ENCODE measurements around the gene KIAA0513.

The KIAA0513 gene

DNA sequence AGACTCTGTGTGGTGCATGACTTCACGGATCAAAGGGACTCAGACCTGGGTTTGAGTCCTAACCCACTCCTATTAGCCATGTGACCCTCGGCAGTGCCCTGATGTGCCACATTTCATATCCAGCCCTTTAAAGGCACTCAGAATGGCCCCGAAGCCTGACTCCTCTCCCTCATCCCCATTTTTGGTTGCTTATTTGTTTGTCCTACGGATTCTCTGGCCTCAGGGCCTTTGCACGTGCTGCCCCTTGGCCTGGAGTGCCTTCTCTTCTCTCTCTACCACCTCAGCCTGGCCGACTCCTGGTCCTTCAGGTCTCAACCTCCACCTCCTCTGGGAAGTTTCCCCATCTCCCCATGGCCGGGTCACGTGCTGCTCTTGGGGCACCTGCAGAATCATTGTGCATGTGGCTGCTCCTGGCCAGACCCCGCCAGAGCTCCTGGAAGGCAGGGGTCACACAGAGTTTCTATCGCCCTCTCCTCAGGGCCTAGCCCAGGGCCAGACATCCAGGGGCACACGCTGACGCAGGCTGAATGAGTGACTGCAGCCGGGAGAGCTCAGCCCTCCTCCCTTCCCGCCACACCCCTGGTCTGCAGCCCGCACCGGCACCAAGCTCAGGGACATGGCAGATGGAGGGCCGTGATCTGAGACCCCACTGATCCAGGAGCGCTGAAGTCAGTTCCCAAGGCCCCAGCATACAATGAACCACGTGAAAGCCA lies 106.6 kb downstream of the KIAA0513 start:
- Mint-ChIP-seq H3K4me3 (no peak overlapping the region), H3K9me3 (no peaks in the 10 kb centered on the region), H3K4me1 (peaks cover 58% of the 10 kb centered on the region), H3K27ac (peak overlapping the region in 1 of 3 experiments; percentile 56), H3K36me3 (ENCODE audit: low read depth) (no peaks in the 10 kb centered on the region), H3K27me3 (ENCODE audit: low read depth) (peaks cover 12% of the 10 kb centered on the region)
- TF ChIP-seq, protein P1, sequence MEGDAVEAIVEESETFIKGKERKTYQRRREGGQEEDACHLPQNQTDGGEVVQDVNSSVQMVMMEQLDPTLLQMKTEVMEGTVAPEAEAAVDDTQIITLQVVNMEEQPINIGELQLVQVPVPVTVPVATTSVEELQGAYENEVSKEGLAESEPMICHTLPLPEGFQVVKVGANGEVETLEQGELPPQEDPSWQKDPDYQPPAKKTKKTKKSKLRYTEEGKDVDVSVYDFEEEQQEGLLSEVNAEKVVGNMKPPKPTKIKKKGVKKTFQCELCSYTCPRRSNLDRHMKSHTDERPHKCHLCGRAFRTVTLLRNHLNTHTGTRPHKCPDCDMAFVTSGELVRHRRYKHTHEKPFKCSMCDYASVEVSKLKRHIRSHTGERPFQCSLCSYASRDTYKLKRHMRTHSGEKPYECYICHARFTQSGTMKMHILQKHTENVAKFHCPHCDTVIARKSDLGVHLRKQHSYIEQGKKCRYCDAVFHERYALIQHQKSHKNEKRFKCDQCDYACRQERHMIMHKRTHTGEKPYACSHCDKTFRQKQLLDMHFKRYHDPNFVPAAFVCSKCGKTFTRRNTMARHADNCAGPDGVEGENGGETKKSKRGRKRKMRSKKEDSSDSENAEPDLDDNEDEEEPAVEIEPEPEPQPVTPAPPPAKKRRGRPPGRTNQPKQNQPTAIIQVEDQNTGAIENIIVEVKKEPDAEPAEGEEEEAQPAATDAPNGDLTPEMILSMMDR (IDR thresholded peaks at IDR 0.05; ENCODE audit: unreplicated experiment in 3 of 3): no peak

DNA sequence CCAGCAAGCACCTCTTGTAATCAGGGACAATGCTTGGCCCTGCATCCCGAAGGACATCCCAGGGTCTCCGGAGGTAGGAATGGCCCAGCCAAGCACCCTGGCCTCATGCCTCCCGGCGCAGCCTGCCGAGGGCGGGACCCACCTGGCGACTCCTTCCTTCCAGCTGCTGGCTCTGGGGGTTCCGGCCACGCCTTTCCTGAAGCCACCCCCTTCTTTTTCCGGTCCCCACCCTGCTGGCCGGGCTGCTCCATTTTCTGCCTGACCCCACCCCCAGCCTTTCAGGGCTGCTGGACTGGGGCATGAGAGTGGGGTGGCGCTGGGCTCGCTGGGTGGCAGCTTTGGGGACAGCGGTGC lies 107.2 kb downstream of the KIAA0513 start:
- H3K27me3 Mint-ChIP-seq (ENCODE audit: low read depth): peaks cover 15% of the 10 kb centered on the region
- TF ChIP-seq, protein P1 (IDR thresholded peaks at IDR 0.05; ENCODE audit: unreplicated experiment in 3 of 3): no peak
- no peak overlapping the region for H3K27ac Mint-ChIP-seq
- H3K36me3 Mint-ChIP-seq (ENCODE audit: low read depth): no peaks in the 10 kb centered on the region
- no peaks in the 10 kb centered on the region for H3K9me3 Mint-ChIP-seq
- H3K4me1 Mint-ChIP-seq: peaks cover 59% of the 10 kb centered on the region
- no peak overlapping the region for H3K4me3 Mint-ChIP-seq

DNA sequence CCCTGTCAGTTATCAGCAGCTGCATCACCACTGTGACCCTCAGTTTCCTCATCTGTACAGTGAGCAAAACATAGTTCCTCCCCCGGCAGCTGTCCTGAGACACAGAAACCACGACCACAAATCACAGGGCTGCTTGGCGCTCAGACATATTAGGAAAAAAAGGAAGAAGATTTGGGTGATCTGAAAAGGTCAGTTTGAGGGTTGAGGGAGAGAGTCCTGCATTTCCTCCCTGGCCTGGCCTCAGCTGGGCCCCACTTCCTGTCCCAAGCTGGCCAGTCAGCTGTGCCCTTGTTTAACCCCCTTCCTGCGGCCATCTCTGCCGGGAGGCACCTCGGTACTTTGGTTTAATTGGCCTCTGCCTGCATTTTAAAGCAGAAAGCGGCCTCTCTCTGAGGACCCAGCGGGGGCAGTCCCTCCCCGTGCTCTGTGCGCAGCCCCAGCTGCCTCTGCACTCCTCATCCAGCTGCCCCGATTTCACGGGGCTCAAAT lies 108.7 kb downstream of the KIAA0513 start:
- H3K36me3 Mint-ChIP-seq (ENCODE audit: low read depth): no peaks in the 10 kb centered on the region
- H3K27ac Mint-ChIP-seq: peak overlapping the region; percentile 94 to 98 (median 97)
- no peaks in the 10 kb centered on the region for H3K9me3 Mint-ChIP-seq
- peaks cover 17% of the 10 kb centered on the region for H3K27me3 Mint-ChIP-seq (ENCODE audit: low read depth)
- H3K4me1 Mint-ChIP-seq: peaks cover 54% of the 10 kb centered on the region
- H3K4me3 Mint-ChIP-seq: peak overlapping the region; percentile 72 to 84 (median 79)
- TF ChIP-seq, protein P1 (IDR thresholded peaks at IDR 0.05; ENCODE audit: unreplicated experiment in 3 of 3): no peak

DNA sequence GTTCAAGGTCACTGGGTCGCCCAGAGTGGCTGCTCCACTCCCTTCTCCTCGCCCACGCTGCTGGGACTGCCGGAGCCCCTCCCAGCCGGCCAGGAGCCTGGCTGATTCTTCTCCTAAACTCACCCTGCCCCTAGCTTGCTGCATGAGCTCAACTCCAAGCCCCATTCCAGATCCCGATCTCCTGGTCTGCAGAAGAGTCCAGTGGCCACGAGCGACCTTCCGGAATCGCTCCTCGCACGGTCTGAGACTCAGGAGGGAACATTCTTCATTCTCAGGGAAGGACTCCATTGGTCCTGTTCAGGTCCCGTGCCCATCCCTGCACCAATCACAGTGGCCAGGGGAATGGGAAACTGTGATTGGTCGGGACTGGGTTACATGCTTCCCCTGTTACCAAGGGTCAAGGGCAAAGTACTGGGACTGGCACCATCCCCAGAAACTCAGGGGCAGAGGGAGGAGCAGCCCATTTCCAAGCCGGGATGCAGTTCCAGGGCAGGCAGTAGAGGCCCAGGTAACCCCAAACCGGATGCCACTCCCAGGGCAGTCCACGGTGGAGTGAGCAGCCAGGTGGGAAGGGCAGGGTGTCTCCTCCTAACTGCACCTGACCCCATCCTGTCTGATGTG lies 109.2 kb downstream of the KIAA0513 start:
- H3K9me3 Mint-ChIP-seq: no peaks in the 10 kb centered on the region
- H3K4me1 Mint-ChIP-seq: peaks cover 60% of the 10 kb centered on the region
- H3K27me3 Mint-ChIP-seq (ENCODE audit: low read depth): peaks cover 17% of the 10 kb centered on the region
- no peaks in the 10 kb centered on the region for H3K36me3 Mint-ChIP-seq (ENCODE audit: low read depth)
- H3K27ac Mint-ChIP-seq: peak overlapping the region; percentile 94 to 98 (median 97)
- TF ChIP-seq, protein P1 (IDR thresholded peaks at IDR 0.05; ENCODE audit: unreplicated experiment in 3 of 3): no peak
- peak overlapping the region; percentile 72 to 84 (median 79) for H3K4me3 Mint-ChIP-seq

DNA sequence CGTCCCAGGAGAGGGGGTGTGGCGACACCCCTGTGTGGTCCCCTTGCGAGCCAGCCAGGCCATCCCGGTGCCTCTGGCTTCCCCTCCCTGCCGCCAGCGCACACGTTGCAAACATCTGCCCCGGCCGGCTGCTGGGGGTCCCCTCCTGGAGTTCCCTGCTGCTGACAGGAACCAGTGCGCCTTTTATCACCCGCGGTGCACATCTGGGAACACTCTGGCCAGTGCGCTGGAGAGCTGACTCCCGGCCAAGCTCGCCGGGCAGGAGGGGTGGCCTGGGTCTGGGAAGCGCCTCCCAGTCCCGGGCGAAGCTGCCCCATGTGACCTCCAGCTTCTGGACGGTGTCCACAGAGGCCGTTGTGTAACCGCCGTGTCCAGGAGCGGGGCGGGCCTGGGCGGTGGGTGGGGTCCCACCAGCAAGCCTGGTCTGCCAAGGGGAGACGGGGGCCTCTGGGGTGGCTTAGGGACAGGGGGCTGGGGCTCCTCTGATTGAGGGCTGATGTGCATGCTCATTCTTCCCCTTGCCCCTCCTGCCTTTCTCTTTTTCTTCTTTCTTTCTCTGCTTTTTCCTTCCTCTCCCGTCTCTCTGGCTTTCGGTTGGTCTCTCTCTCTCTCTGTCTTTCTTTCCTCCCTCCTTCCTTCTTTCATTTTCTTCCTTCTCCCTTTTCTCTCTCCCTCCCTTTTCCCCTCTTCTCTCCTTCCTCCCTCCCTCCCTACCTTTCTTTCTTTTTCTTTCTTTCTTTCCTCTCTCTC lies 109.9 kb downstream of the KIAA0513 start:
- Mint-ChIP-seq H3K4me3 (peak overlapping the region; percentile 25 to 66 (median 66)), H3K4me1 (peaks cover 59% of the 10 kb centered on the region), H3K27me3 (ENCODE audit: low read depth) (peaks cover 17% of the 10 kb centered on the region), H3K36me3 (ENCODE audit: low read depth) (no peaks in the 10 kb centered on the region), H3K27ac (peak overlapping the region; percentile 94 to 96 (median 94)), H3K9me3 (no peaks in the 10 kb centered on the region)
- TF ChIP-seq, protein P1 (IDR thresholded peaks at IDR 0.05; ENCODE audit: unreplicated experiment in 3 of 3): no peak
